Panc1 (cell line): ENCODE measurements around the gene COL26A1.

ENCODE experiments used
- CTCF ChIP-seq: fragments of 450-650 bp; IDR thresholded peaks from 2 replicates; pipeline ENCODE4 v1.5.1; 2017; ENCODE audit warnings: mild to moderate bottlenecking
- POLR2AphosphoS5 ChIP-seq: IDR thresholded peaks from 2 replicates; pipeline ENCODE4 v1.6.1; 2012; ENCODE audit warnings: mild to moderate bottlenecking, low read depth, low read length, moderate library complexity
- REST ChIP-seq, 2 experiments: IDR thresholded peaks; 2 replicates each; pipeline ENCODE4 v1.6.1; 2011 to 2012; ENCODE audit warnings: low read depth in 2 of 2, control low read depth in 1 of 2, low read length in 1 of 2, mild to moderate bottlenecking in 1 of 2, moderate library complexity in 1 of 2; ENCODE audit not compliant: insufficient read depth in 1 of 2
- SIN3A ChIP-seq: IDR thresholded peaks from 2 replicates; pipeline ENCODE4 v1.6.1; 2012; ENCODE audit warnings: low read depth, mild to moderate bottlenecking, low read length, moderate library complexity, borderline replicate concordance; ENCODE audit not compliant: insufficient read depth

- TF ChIP-seq REST (IDR thresholded peaks at IDR 0.05; ENCODE audit: insufficient read depth in 1 of 2, low read depth in 2 of 2, low read length in 1 of 2), result no peak
- TF ChIP-seq CTCF, result no peak
- no peak for TF ChIP-seq POLR2AphosphoS5
- TF ChIP-seq SIN3A, result no peak
Observed at GRCh38 chr7:101377189-101377736, 14.6 kb downstream of the COL26A1 start.
